ENCODE results near the gene DCTN2.

GRCh38 chr12:57541717-57542116 is 5.3 kb downstream of the DCTN2 start:
- no peak for TF ChIP-seq POLR2A (IDR thresholded peaks at IDR 0.05; ENCODE audit: low read depth, low read length)
- no peak for TF ChIP-seq POLR2AphosphoS5 (IDR thresholded peaks at IDR 0.05; ENCODE audit: insufficient read depth, low read depth, low read length)
- TF ChIP-seq JUN (IDR thresholded peaks at IDR 0.05; ENCODE audit: borderline replicate concordance, insufficient read depth, insufficient read length, low read depth), result no peak
- TF ChIP-seq CTCF (IDR thresholded peaks at IDR 0.05; ENCODE audit: extremely low read depth in 1 of 2, insufficient read depth in 1 of 2, low read depth in 1 of 2, low read length in 2 of 2), result no peak
- TF ChIP-seq MAX (IDR thresholded peaks at IDR 0.05; ENCODE audit: insufficient read depth, insufficient read length), result no peak
- TF ChIP-seq GATA2 (IDR thresholded peaks at IDR 0.05; ENCODE audit: insufficient read depth, insufficient read length, low read depth, low read length), result no peak
- no peak for TF ChIP-seq FOS (IDR thresholded peaks at IDR 0.05; ENCODE audit: borderline replicate concordance, insufficient read depth, low read length)

All from endothelial cell of umbilical vein (primary cell).